NT2/D1 (cell line): ENCODE measurements around the gene BEAN1.

Source experiments
- DNase-seq: peaks from one replicate; pipeline ENCODE4 v3.0.0-alpha.2; 2011; ENCODE audit warnings: low read depth, low spot score
- H3K27me3 ChIP-seq: 2 replicates; pipeline ENCODE4 v1.6.0; 2011; ENCODE audit warnings: mild to moderate bottlenecking; ENCODE audit not compliant: insufficient read length, insufficient read depth
- H3K36me3 ChIP-seq: 2 replicates; pipeline ENCODE4 v1.6.1; 2011; ENCODE audit warnings: mild to moderate bottlenecking, low read length, mixed read lengths; ENCODE audit not compliant: insufficient read depth, insufficient read length
- H3K4me1 ChIP-seq: 2 replicates; pipeline ENCODE4 v1.5.1; 2011; ENCODE audit not compliant: insufficient read depth, insufficient read length
- H3K4me3 ChIP-seq: 2 replicates; pipeline ENCODE4 v1.5.1; 2011; ENCODE audit warnings: low read depth; ENCODE audit not compliant: insufficient read length
- H3K9ac ChIP-seq: 2 replicates; pipeline ENCODE4 v1.6.0; 2011; ENCODE audit warnings: low read depth; ENCODE audit not compliant: insufficient read length
- H3K9me3 ChIP-seq: 2 replicates; pipeline ENCODE4 v1.5.1; 2011; ENCODE audit warnings: mild to moderate bottlenecking, low read length; ENCODE audit not compliant: insufficient read depth
- SUZ12 ChIP-seq: IDR thresholded peaks from 2 replicates; pipeline ENCODE4 v1.6.1; 2011; ENCODE audit not compliant: insufficient read length, insufficient read depth; ENCODE audit errors: extremely low read depth
- YY1 ChIP-seq: IDR thresholded peaks from 2 replicates; pipeline ENCODE4 v1.6.1; 2011; ENCODE audit not compliant: insufficient read length, insufficient read depth
- ZNF274 ChIP-seq: IDR thresholded peaks from 2 replicates; pipeline ENCODE4 v1.6.1; 2011; ENCODE audit warnings: mild to moderate bottlenecking, low read depth, low read length

The BEAN1 gene

GRCh38 chr16:66485376-66485775 lies 58.3 kb downstream of the BEAN1 start:
- Histone ChIP-seq H3K27me3 (no peaks in the 10 kb centered on the region), H3K4me3 (no peak overlapping the region), H3K36me3 (no peaks in the 10 kb centered on the region), H3K9ac (no peak overlapping the region), H3K9me3 (peaks cover 5% of the 10 kb centered on the region; the same call in 1 of the 2 replicates), H3K4me1 (peaks cover 15% of the 10 kb centered on the region)
- TF ChIP-seq ZNF274 (no peak), YY1 (no peak), SUZ12 (no peak)
- DNase-seq: no peak

- Histone ChIP-seq H3K4me3 (no peak overlapping the region), H3K27me3 (no peaks in the 10 kb centered on the region), H3K9ac (no peak overlapping the region), H3K9me3 (peaks cover 5% of the 10 kb centered on the region; the same call in 1 of the 2 replicates), H3K36me3 (no peaks in the 10 kb centered on the region), H3K4me1 (peaks cover 18% of the 10 kb centered on the region)
- DNase-seq: no peak
- TF ChIP-seq ZNF274: no peak
- no peak for TF ChIP-seq YY1
- TF ChIP-seq SUZ12: no peak
Measured at GRCh38 chr16:66486199-66486772, 59.2 kb downstream of the BEAN1 start.

GRCh38 chr16:66486773-66487579 lies 59.9 kb downstream of the BEAN1 start:
- Histone ChIP-seq H3K4me3 (no peak overlapping the region), H3K9me3 (peaks cover 5% of the 10 kb centered on the region; the same call in 1 of the 2 replicates), H3K9ac (no peak overlapping the region), H3K27me3 (no peaks in the 10 kb centered on the region), H3K4me1 (peaks cover 18% of the 10 kb centered on the region), H3K36me3 (no peaks in the 10 kb centered on the region)
- DNase-seq: no peak
- no peak for TF ChIP-seq SUZ12
- TF ChIP-seq YY1: no peak
- no peak for TF ChIP-seq ZNF274

- no peak overlapping the region for H3K9ac ChIP-seq
- DNase-seq: no peak
- H3K9me3 ChIP-seq: peaks cover 5% of the 10 kb centered on the region; the same call in 1 of the 2 replicates
- no peaks in the 10 kb centered on the region for H3K36me3 ChIP-seq
- H3K4me1 ChIP-seq: peaks cover 18% of the 10 kb centered on the region
- no peaks in the 10 kb centered on the region for H3K27me3 ChIP-seq
- H3K4me3 ChIP-seq: no peak overlapping the region
- TF ChIP-seq SUZ12 (no peak), ZNF274 (no peak), YY1 (no peak)
Measured at GRCh38 chr16:66487580-66488275, 60.6 kb downstream of the BEAN1 start.

GRCh38 chr16:66488505-66488904 lies 61.4 kb downstream of the BEAN1 start:
- Histone ChIP-seq H3K4me1 (peaks cover 18% of the 10 kb centered on the region), H3K27me3 (no peaks in the 10 kb centered on the region), H3K9ac (no peak overlapping the region), H3K36me3 (no peaks in the 10 kb centered on the region), H3K4me3 (no peak overlapping the region), H3K9me3 (peaks cover 5% of the 10 kb centered on the region; the same call in 1 of the 2 replicates)
- TF ChIP-seq SUZ12 (no peak), YY1 (no peak), ZNF274 (no peak)
- DNase-seq: no peak

- TF ChIP-seq SUZ12 (no peak), ZNF274 (no peak), YY1 (no peak)
Measured at GRCh38 chr16:66489385-66489784, 62.3 kb downstream of the BEAN1 start.

More at GRCh38 chr16:66489385-66489784, 62.3 kb downstream of the BEAN1 start:
- H3K4me3 ChIP-seq: no peak overlapping the region
- H3K9me3 ChIP-seq: peaks cover 5% of the 10 kb centered on the region; the same call in 1 of the 2 replicates
- peaks cover 14% of the 10 kb centered on the region for H3K4me1 ChIP-seq
- no peak overlapping the region for H3K9ac ChIP-seq
- no peaks in the 10 kb centered on the region for H3K36me3 ChIP-seq
- H3K27me3 ChIP-seq: no peaks in the 10 kb centered on the region
- no peak for DNase-seq
